HG03558 (cell line): ENCODE measurements around the gene RPS6KL1.

Source experiments
- ATAC-seq: cut with Tn5 transposase; IDR thresholded peaks from one replicate; pipeline ENCODE4 v1.9.1; 2021; ENCODE audit warnings: moderate number of reproducible peaks; ENCODE audit not compliant: unreplicated experiment; ENCODE audit errors: extremely low read depth

The RPS6KL1 gene, protein sequence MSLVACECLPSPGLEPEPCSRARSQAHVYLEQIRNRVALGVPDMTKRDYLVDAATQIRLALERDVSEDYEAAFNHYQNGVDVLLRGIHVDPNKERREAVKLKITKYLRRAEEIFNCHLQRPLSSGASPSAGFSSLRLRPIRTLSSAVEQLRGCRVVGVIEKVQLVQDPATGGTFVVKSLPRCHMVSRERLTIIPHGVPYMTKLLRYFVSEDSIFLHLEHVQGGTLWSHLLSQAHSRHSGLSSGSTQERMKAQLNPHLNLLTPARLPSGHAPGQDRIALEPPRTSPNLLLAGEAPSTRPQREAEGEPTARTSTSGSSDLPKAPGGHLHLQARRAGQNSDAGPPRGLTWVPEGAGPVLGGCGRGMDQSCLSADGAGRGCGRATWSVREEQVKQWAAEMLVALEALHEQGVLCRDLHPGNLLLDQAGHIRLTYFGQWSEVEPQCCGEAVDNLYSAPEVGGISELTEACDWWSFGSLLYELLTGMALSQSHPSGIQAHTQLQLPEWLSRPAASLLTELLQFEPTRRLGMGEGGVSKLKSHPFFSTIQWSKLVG

DNA sequence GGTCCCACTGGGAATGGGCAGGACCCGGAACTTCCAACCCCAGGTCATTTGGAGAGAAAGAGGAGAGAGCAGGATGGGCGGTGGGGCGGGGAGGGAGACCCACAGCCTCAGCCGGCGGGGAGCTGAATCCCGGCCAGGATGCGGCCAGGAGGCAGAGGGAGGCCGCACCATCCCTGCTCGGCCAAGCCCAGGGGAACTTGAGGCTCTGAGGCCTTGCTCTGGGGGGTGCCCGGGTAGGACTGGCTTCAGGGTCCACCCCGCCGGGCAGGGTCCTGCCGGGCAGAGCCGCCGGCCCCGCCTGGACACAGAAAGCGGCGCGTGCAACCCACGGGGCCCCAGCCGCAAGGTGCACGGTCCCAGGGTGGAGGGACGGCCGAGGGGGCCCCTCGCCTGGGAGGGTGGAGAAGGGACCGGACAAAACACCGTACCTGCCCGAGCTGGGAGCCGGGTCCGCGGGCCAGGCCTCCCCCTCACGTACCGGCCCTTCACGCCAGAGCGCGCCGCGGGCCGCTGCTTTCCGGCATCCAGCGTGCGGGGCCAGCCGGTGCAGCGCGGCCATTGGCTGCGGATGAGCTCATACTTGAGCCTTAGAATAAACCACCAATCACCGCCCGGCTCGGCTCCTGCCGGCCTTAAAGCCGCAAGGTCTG lies at the start of gene RPS6KL1:
Gene RPS6KL1 (minus strand): TSS at position 509 of the 650 bp plus-strand sequence. CDS start 1,719 bp downstream, outside the sequence.
- ATAC-seq, result peak; percentile 85

DNA sequence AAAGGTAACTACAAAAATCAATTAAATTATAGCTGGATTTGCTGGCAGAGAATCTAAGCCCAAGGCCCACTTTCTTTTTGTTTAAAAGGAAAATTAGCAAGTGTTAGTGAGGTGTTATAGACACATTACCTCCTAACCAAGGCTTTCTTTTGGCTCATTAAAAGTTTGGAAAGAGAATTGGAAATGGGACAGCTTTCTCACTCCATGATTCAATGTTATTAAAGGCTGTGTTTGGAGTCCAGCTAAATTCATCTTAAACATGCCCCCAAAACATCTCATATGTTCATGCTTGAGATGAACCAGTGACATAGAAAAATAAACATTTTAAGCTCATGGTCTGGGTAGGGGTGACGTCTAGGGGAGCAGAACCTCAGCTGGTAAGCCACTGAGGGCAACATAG lies 45.8 kb upstream of the RPS6KL1 start:
- no peak for ATAC-seq

DNA sequence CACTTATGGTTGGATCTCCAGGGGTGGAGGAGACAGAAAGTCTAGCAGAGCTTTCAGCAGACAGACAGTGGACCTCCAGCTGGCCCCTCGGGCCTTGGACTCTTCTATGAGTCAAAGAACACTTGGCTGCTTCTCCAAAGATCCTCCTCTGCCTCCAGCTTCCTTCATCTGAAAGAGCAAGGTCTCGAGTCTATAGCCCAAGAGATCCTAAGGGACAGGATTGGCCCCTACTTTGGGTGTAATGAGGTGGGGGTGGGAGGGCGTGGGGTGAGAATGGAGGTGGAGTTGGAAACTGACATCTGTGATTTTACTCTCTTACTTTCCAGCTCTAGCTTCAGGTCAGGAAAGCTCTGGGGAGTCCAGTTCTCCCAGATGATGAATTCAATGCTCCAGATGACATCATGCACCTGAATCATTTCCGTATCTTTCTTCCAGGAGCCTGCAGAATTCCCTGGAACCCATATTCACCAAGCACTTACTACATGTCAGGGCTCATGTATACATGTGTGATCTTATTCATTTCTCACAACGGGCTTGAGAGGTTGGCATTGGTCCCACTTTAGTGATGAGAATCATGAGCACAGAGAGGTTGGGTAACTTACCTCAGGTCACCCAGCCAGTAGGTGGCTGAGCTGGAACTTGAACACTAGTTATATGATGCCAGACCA lies 42.6 kb upstream of the RPS6KL1 start:
- no peak for ATAC-seq

DNA sequence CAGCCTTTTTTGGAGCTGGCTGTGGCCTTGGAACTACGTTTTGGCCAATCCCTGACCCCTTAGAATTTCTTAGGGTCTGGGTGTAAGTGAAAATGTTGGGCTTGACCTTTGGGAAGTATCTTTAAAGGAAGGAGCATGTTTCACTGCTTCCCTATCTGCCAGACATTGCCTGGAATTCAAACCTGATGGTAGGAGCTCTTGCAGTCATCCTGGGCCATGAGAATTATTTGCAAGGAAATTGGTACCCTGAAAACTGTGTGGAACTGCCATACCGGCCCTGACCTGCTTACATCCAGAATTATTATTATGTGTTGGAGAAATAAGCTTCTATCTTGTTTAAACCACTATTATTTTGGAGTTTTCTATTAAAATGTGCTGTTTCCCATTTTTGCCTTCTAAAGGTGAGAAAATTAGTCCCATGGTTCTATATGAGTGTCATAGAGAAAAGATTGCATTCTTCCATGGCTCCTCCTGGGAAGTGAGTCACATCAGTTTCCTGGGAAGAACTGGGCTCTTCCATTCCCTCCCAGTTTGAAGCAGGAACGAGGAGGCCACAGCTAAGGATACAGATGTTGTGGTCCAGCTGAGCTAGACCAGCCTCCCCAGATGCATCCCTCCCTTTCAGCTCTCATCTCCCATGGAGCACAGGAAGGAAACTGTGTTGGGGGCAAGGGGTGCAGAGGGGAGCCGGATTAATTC lies 41.9 kb upstream of the RPS6KL1 start:
- no peak for ATAC-seq

DNA sequence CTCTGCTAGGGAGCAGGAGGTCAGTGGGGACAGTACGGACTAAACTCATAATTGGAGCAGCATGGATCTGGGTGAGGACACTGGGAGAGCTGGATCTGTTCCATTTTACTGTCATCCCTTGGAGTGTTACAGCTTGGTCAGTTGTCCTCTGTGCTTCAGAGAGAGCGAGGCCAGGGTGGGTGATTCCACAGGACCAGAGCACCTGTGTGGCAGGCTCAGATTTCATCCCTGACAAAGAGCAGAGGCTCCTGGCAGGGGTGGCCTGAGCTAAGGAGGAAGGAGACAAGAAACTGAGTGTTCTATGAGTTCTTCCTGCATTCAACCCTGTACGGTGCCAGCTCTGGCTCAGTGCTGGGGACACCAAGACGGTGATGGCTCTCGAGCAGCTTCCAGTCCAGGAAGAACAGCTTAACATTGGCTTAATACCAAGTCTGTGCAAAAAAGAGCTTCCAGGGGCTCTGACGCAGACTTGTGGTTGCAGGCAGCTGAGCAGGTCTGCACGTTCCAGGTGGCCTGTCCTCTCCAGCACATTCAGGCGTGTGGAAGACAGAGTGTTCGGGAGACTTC lies 40.7 kb upstream of the RPS6KL1 start:
- ATAC-seq, result no peak

DNA sequence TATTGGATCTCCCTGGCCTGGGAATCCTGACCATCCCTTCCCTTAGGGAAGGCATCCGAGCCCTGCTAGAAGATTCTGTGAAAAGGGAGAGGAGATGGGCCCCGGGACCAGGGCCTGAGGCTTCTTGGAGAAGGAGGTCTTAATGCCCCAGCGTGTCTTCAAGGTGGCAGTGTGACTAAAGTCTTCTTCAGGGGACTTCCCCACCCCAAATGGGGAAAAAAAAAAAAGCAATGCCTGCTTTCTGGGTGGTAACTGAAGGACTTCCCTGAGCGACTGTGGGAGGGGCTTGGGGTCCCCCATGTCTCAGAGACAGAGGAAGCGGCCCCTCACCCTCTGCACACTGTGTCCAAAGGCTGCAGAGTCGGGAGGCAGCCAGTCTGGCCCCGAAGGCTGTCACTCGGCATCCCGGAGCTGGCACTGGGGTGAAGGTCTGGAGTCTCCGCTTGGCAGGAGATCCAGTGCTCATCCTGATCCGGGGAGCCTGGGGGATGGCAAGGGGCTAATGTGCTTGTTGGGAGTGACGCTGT lies 40.2 kb upstream of the RPS6KL1 start:
- no peak for ATAC-seq

DNA sequence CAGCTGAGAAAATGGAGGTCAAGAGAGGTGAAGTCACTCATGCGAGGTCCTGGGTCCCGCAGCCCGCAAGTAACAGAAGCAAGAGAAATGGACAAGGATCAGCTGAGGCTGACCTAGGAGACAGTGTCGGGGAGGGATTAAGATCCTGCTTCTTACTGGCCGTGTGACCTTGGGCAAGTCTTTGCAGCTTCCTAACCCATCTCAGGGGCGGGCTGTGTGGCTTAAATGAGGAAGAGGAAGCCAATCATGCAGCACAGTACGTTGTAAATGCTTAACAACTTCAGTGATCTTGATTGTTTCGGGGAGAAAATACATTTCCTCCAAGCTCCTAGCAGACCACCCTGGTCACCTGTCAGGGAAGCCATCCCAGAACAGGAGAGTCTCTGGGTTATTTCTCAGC lies 39.4 kb upstream of the RPS6KL1 start:
- no peak for ATAC-seq

DNA sequence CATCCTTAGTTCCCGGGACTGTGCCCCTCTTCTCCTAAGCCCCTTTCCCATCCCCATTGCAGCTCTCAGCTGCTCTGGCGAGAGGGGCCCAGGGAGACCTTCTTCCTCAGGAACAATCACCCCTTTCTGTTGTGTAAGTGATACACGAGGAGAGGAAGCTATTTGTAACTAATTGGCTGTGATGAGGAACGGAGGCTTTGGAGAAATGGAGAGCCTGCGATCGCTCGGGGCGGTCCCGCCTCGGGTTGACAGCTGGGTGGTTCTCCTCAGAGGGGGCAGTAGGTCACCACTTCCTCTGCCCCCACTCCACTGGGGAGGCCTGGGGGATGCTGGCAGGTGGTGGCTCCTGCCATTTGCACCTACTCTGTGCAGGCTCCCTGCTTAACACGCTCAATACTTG lies 39.0 kb upstream of the RPS6KL1 start:
- ATAC-seq, result no peak

DNA sequence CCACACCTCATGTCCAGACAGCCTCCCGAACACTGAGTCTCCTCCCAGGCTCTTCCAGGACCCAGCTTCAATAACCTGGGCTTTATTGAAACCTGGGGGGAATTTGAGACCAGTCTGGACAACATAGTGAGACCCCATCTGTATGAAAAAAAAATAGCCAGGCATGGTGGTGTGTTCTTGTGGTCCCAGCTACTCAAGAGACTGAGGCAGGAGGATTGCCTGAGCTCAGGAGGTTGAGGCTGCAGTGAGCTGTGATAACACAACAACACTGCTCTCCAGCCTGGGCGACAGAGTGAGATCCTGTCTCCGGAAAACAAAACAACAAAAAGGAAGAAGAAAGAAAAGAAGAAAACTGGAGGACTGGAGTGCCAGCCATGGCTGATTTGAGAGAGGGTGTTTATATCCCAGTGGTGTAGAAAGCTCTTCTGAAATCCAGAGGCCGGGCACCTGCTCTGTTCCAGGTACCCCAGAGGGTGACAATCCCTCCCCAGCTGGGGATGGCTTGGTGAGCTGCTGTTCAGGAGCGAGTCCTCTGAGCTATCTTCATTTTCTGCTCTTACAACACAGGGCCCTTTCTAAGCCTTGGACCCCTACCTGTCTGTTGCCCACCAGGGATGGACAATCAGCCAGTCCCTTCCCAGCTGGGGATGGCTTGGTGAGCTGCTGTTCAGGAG lies 38.3 kb upstream of the RPS6KL1 start:
- no peak for ATAC-seq

DNA sequence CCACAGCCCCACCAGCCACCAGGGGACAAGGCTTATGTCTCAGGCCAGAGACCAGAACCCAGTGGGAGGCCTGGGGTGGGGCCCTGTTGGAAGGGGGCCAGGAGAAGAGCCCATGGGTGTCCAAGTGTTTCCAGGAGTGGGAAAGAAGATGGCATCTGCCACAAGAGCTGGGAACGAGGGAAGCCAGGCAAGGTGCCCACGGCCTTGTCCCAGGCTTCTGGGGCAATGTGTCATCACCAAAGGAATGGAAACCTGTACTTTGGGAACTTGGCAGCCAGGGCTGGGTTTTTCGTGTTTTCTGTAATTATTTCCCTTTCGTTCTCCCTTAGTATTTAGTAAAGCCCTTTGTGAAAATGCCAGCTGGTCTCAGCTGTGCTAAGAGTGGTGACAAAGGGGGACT lies 37.7 kb upstream of the RPS6KL1 start:
- ATAC-seq, result no peak

DNA sequence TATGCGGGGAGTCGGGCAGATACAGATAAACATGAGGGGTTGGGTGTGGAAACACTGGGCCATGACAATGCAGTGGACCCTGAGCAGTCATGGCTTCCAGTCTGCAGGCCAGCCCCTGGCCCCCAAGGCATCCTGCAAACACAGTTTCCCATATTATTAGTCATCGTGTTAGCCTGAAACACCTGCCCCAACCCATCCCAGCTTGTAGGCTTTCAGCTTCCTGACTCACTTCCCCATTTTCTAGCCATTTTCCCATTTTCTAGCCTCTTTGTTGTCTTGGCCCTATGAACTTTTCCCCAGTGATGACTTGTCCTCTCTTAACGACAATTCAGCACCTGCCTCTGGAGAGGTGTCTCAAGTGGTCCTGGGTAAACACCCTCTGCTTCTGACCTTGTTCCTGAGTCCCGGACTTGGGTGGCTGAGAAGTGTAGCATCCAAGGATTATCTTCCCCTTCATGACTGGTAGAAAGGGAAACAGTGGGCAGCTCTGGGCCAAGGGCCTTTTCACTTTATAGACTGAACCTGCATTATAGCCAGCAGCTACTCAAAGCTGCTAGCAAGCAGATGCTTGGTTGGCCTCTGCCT lies 36.6 kb upstream of the RPS6KL1 start:
- ATAC-seq, result no peak

DNA sequence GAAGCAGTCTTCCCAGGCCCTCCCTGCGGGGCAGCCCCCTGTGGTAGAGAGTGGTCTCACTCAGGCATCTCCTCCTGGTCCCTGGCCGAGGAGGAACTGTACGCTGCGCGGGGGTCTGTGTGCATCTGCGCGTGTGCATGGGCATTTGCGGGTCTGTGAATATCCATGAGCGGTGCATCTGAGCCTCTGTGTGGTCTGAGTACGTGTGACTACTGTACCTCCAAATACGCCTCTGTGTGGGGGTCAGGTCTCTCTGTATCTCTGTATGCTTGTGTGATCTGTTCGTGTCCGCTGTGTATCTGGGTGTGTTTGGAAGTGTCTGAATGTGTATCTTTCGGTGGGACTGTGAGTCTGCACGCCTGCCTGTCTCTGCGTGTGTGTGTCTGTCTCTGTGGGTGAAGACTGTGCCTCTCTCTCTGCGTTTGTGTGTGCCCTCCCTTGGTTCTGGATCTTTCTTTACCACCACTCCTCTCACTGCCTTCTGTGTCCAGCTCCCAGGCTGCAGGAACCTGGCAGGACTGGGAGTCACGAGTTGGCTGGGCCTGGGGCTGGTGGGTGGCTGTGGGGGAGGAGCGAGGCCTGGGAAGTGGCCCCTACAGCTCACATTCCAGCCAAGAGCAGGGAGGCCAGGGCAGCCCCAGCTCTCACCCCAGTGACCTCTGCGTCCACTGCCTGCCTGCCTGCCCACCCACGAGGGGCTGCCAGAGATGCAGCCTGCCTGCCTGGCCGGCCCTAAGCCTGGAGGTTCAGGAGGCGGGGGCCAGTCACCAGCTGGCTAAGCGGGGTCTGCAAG lies 33.4 kb upstream of the RPS6KL1 start:
- no peak for ATAC-seq

DNA sequence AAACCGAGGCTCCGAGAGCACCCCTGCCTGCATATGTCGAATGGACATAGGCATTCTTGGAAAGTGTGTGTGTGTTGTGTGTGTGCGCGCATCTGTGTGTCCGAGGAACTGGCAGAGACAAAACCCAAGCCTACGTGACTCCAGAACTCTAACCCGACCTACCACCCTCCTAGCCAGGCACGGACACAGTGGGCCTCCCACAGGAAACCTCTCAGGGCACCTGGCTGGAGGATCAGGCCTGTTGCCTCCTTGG lies 32.9 kb upstream of the RPS6KL1 start:
- no peak for ATAC-seq

DNA sequence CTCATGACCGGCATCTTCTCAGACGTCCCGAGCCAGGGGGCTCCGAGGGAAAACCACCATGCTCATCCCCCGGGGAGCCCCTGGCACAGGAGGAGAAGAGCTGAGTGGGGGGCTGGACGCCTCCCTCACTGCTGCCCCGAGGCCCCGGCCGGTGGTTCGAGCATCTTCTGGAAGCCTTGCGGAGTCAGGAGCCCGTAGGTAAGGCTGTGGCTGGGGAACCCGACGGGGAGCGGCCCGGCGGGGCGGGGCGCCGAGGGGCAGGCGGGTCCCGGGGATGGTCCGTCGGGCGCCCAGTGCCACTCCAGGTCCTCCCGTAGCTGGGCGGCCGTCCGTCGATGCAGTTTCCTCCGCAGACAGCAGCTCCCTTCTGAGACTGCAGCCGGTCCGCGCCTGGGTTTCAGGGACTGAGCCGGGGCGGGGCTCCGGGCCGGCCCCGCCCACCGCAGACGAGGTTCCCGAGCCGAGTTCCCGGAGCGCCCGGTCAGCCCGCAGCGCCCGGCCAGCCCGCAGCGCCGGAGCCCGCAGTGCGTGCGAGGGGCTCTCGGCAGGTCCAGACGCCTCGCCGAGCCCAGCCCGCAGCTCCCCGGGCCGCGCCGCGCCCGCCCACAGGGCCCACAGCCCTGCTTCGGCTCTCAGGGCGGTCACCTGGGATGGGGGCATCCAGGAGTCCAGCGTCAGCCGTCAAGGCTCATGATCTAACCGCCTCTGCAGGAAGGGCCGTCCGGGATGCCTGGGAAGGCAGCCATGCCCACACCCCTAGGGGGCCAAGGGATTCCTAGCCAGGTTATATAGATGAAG lies 32.4 kb upstream of the RPS6KL1 start, which contains the start of gene PGF:
Gene PGF (minus strand): TSS at position 369 of the 798 bp plus-strand sequence. CDS start 355 bp downstream, at position 14.
- ATAC-seq, result no peak

DNA sequence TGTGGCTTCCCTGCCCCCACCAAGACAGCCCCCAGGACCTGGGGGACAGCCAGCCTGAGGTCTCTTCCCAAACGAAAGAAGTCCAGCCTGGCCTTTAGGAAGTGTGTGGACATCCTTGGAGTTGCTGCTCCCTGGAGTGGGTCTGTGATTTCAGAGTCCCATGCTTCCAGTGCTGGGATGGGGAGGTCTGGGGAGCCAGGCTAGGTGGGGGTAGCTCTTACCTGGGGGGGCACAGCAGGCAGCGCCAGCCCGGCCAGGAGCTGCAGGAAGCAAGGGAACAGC lies 31.8 kb upstream of the RPS6KL1 start:
- ATAC-seq, result no peak

DNA sequence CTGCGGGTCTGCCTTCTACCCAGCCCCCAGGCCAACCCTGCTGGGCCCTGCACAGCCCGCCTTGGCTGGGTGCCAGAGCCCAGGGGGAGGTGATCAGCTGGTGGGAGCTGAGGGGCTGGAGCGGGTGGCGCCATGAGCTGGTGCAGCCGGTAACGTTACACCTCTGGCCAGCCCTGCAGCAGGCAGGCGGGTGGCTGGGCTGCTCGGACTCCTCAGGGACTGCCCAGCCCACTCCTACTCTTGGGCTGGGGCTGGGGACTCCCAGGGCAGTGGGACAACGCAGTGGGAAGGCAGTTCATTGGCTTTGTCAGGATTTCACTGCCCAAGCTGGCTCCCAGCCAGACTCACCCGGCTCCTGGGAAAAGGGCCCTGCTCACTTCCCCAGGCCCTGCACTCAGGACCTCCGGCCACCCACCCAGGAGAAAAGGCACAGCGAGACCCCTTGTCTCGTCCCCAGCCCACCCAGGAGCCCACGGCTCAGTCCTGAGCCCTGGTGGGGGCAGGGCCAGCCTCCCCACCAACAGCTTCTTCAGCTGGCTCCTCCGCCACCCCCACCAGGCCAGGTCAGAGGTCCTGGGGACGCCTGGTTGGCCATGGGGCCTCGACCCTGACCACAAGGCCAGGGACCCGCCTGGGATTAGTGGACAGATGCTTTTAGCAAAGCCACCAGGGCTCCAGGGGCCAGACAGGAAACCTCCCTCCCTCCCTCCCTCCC lies 31.3 kb upstream of the RPS6KL1 start:
- ATAC-seq, result no peak

DNA sequence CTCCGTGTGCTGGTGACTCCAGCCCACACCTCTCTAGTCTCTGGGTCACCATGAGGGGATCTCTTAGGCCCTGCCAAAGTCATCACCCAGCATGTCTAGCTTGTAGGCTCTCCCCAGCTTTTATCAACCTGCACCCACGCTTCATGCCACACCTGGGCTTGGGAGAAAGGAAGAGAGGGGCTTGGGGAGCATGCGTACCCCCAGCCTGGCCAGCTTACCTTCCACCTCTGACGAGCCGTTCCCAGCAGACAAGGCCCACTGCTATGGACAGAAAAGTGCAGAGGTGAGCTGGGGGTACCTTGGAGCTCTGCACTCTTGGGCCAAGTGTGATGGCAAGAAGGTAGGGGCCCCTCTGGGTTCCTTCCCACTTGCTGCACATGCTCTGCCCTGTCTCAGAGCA lies 30.6 kb upstream of the RPS6KL1 start:
- no peak for ATAC-seq
